Measurements from ENCODE around the gene ADAMTSL1. TPM values are rescaled to one million over a fixed set of nuclear protein-coding genes. Genes with fewer than 3 reads are reported as not detected.

The ADAMTSL1 gene
- polyA plus RNA-seq, 2 of the 4 experiments (the other 2 are of a cell fraction) = 0.03 TPM; not detected in 1

DNA sequence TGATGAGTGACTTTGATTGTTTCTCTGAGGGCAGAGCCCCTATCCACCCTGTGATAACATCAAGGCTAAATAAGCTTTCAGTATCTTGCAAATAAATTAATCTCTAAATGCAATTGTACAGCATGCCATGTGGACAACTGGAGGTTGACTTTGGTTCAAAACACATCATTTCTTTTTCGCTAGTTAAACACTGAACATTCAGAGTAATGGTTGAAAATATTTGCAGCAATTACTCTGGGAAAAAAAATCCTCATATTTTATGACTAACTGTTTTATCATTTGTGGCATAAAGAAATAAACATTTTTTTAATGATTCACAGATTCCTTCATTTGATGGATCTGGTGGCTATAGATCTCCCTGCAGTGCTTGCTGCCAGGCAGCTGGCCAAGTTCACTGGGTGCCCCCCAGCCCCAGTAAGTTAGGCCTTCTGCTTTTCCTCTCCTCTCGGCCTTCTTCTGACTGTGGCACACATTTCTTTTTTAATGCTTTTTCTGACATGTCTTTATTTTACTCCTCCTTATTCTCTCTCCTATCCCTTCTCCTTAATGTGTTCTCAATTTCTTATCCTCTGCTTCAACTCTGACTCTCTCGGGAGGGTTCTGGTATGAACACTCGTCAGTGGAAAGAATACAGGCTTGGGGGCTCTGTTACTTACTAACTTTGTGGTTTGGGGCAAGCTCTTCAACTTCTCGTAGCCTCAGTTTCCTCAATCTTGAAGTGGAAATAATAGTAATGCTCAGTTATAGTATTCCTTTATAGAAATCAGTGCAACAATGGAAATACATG lies 69.6 kb downstream of the ADAMTSL1 start:
- no peak for DNase-seq (ENCODE audit: low read depth in 1 of 2, low spot score in 1 of 2)
- H3K27ac ChIP-seq = no peak overlapping the region
- ChIA-PET POLR2A (no interaction called here), CTCF (no interaction called here)
- H3K4me1 ChIP-seq = no peaks in the 10 kb centered on the region
- no peak for ATAC-seq
- H3K4me2 ChIP-seq = no peak overlapping the region
- no peak for FAIRE-seq
- no peak for TF ChIP-seq EP300 (IDR thresholded peaks at IDR 0.05)
- TF ChIP-seq NPAS2 (CRISPR knock-in tag; IDR thresholded peaks at IDR 0.05; ENCODE audit: borderline replicate concordance) = no peak
- TF ChIP-seq, protein P1, sequence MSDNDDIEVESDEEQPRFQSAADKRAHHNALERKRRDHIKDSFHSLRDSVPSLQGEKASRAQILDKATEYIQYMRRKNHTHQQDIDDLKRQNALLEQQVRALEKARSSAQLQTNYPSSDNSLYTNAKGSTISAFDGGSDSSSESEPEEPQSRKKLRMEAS (IDR thresholded peaks at IDR 0.05) = no peak
- no peak for TF ChIP-seq FOSB (CRISPR knock-in tag; IDR thresholded peaks at IDR 0.05)
- no peak for TF ChIP-seq ZC3H11A (IDR thresholded peaks at IDR 0.05)
- no peak for TF ChIP-seq SREBF2 (IDR thresholded peaks at IDR 0.05)
- TF ChIP-seq ZFP36 (IDR thresholded peaks at IDR 0.05; ENCODE audit: borderline replicate concordance, partially characterized antibody) = no peak
- TF ChIP-seq HOXB5 (CRISPR knock-in tag; IDR thresholded peaks at IDR 0.05) = no peak
- TF ChIP-seq BHLHE40 (IDR thresholded peaks at IDR 0.05; ENCODE audit: low read depth, low read length) = no peak
- no peak for TF ChIP-seq RFX5 (IDR thresholded peaks at IDR 0.05)
- TF ChIP-seq, protein P2, sequence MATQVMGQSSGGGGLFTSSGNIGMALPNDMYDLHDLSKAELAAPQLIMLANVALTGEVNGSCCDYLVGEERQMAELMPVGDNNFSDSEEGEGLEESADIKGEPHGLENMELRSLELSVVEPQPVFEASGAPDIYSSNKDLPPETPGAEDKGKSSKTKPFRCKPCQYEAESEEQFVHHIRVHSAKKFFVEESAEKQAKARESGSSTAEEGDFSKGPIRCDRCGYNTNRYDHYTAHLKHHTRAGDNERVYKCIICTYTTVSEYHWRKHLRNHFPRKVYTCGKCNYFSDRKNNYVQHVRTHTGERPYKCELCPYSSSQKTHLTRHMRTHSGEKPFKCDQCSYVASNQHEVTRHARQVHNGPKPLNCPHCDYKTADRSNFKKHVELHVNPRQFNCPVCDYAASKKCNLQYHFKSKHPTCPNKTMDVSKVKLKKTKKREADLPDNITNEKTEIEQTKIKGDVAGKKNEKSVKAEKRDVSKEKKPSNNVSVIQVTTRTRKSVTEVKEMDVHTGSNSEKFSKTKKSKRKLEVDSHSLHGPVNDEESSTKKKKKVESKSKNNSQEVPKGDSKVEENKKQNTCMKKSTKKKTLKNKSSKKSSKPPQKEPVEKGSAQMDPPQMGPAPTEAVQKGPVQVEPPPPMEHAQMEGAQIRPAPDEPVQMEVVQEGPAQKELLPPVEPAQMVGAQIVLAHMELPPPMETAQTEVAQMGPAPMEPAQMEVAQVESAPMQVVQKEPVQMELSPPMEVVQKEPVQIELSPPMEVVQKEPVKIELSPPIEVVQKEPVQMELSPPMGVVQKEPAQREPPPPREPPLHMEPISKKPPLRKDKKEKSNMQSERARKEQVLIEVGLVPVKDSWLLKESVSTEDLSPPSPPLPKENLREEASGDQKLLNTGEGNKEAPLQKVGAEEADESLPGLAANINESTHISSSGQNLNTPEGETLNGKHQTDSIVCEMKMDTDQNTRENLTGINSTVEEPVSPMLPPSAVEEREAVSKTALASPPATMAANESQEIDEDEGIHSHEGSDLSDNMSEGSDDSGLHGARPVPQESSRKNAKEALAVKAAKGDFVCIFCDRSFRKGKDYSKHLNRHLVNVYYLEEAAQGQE (IDR thresholded peaks at IDR 0.05) = no peak
- TF ChIP-seq EHF (CRISPR knock-in tag; IDR thresholded peaks at IDR 0.05) = no peak
- no peak for TF ChIP-seq HOXB13 (CRISPR knock-in tag; IDR thresholded peaks at IDR 0.05; ENCODE audit: low read depth)
- no peak for TF ChIP-seq RAD21 (conservative IDR thresholded peaks at IDR 0.05 in 1 of 2, IDR thresholded peaks at IDR 0.05 in 1 of 2)
- no peak for TF ChIP-seq RCOR1 (IDR thresholded peaks at IDR 0.05; ENCODE audit: low read depth, low read length)
- H3K9me3 ChIP-seq = no peaks in the 10 kb centered on the region
- no peak overlapping the region for H3K4me3 ChIP-seq
- WGBS (ENCODE audit: missing lambda C conversion rate) = 9% methylated on average over 5 of the region's 5 CpGs

DNA sequence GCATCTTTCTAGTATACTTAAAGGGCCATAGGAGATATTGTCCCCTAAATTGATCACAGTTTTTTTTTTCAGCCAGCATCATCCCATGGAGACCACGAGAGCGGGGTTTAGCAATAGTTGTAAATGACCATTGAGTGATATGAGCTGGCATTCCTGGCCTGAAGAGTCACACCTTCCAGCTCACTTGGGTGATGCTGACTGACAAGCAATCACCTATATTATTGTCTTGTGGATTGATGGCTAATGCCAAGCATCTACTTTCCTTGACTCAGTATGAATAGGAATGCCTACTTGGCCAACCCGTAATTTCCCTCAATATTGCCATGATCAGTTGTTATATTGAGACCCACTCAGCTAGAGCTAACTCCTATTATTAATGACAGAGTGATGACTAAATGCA lies 70.5 kb downstream of the ADAMTSL1 start:
- FAIRE-seq (no peak), ATAC-seq (no peak), DNase-seq (ENCODE audit: low read depth in 1 of 2, low spot score in 1 of 2) (no peak)
- WGBS (ENCODE audit: missing lambda C conversion rate) = 14% methylated on average over 3 of the region's 3 CpGs
- no peak overlapping the region for H3K4me2 ChIP-seq
- POLR2A ChIA-PET = no interaction called here
- no peaks in the 10 kb centered on the region for H3K4me1 ChIP-seq
- no peak overlapping the region for H3K27ac ChIP-seq
- H3K4me3 ChIP-seq = no peak overlapping the region
- TF ChIP-seq, protein P3, sequence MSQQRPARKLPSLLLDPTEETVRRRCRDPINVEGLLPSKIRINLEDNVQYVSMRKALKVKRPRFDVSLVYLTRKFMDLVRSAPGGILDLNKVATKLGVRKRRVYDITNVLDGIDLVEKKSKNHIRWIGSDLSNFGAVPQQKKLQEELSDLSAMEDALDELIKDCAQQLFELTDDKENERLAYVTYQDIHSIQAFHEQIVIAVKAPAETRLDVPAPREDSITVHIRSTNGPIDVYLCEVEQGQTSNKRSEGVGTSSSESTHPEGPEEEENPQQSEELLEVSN (IDR thresholded peaks at IDR 0.05; ENCODE audit: borderline replicate concordance, low read depth) = no peak
- no peak for TF ChIP-seq CBX8 (IDR thresholded peaks at IDR 0.05)
- no peak for TF ChIP-seq JUN (IDR thresholded peaks at IDR 0.05)
- no peak for TF ChIP-seq EP300 (IDR thresholded peaks at IDR 0.05)
- TF ChIP-seq ELK1 (IDR thresholded peaks at IDR 0.05; ENCODE audit: low read depth, low read length) = no peak
- no peak for TF ChIP-seq TP53 (CRISPR knock-in tag; IDR thresholded peaks at IDR 0.05)
- no peak for TF ChIP-seq CHD4 (IDR thresholded peaks at IDR 0.05; ENCODE audit: borderline replicate concordance)
- H3K9me3 ChIP-seq = no peaks in the 10 kb centered on the region
- CTCF ChIA-PET = interaction anchor here (0.6 kb wide), 1 partner anchor 617 kb away, joined by 3 read pairs; no protein-coding TSS in a partner anchor
